HepG2 (cell line): ENCODE results near the gene PAFAH1B2. TPM values are rescaled to one million over a fixed set of nuclear protein-coding genes. Genes with fewer than 3 reads are reported as not detected.

Experiments used
- ATAC-seq: fragments of 200-7000 bp; cut with Tn5 transposase; 3 replicates; pipeline ENCODE4 v1.9.1; 2020; ENCODE audit warnings: mild to moderate bottlenecking, moderate library complexity
- BruUV-seq: library from RNA; stranded (reverse); fragments of 400-500 nt; replicated peaks from 2 replicates; lab custom pipeline; 2021; lab: Mats Ljungman, UMichigan
- CTCF ChIA-PET: fragments of 300-600 bp; formaldehyde crosslinking; extraction: SDS; loops from one replicate; lab custom pipeline; 2021; ENCODE audit warnings: low total read pairs, inconsistent platforms, low intra/inter-chr PET ratio; lab: Yijun Ruan, JAX
- POLR2A ChIA-PET: fragments of 350-600 bp; sonication (Branson Sonifier 250); formaldehyde crosslinking; loops from one replicate; lab custom pipeline; 2020; ENCODE audit warnings: antibody characterized with exemption, inconsistent platforms; lab: Yijun Ruan, JAX
- DNase-seq: peaks from one replicate; pipeline ENCODE4 v3.0.0-alpha.2; 2015; ENCODE audit warnings: low spot score
- FAIRE-seq: peaks from 3 replicates; lab custom pipeline; 2011; peaks lifted over from hg19 to GRCh38; lab: Jason Lieb, UNC
- H2AFZ ChIP-seq: one replicate; pipeline ENCODE4 v1.6.1; 2011; ENCODE audit warnings: low read length, inconsistent platforms
- H3K27ac ChIP-seq: fragments of 300-600 bp; 3 replicates; pipeline ENCODE4 v1.8.0; 2011; ENCODE audit warnings: mixed run types, mild to moderate bottlenecking, mixed read lengths, low read length, inconsistent platforms; ENCODE audit not compliant: insufficient read depth; ENCODE audit errors: extremely low read length
- H3K27me3 ChIP-seq, 2 experiments: fragments of 200-600 bp in 1 of 2; 2 replicates in 1 of 2; 3 replicates in 1 of 2; pipeline versions ENCODE4 v1.6.0 to v1.8.0; 2011; ENCODE audit warnings: low read length in 2 of 2, mild to moderate bottlenecking in 2 of 2, moderate library complexity in 2 of 2, inconsistent platforms in 1 of 2; ENCODE audit not compliant: insufficient read depth in 2 of 2, control insufficient read depth in 1 of 2
- H3K36me3 ChIP-seq, 2 experiments: fragments of 200-600 bp in 1 of 2; replicated peaks in 1 of 2; 2 replicates in 1 of 2; 3 replicates in 1 of 2; pipeline versions ENCODE4 v1.5.1 to v1.8.0; 2011; ENCODE audit warnings: low read length in 2 of 2, inconsistent platforms in 1 of 2; ENCODE audit not compliant: insufficient read depth in 2 of 2, control insufficient read depth in 1 of 2
- H3K4me1 ChIP-seq: 2 replicates; pipeline ENCODE4 v1.5.1; 2012; ENCODE audit warnings: low read length, inconsistent platforms; ENCODE audit not compliant: insufficient read depth
- H3K4me2 ChIP-seq: 2 replicates; pipeline ENCODE4 v1.6.0; 2011; ENCODE audit warnings: low read depth, low read length, inconsistent platforms
- H3K4me3 ChIP-seq, 3 experiments: fragments of 200-600 bp in 1 of 3; sonication (generic), shearing (Covaris generic) in 1 of 3; replicated peaks in 1 of 3; 2 replicates each; pipeline ENCODE4 v1.5.1; 2011 to 2016; ENCODE audit warnings: low read length in 3 of 3, inconsistent platforms in 2 of 3, low read depth in 2 of 3, mild to moderate bottlenecking in 2 of 3, control low read depth in 1 of 3, mixed read lengths in 1 of 3; ENCODE audit not compliant: insufficient read depth in 1 of 3
- H3K79me2 ChIP-seq: one replicate; pipeline ENCODE4 v1.6.1; 2011; ENCODE audit warnings: low read length, inconsistent platforms; ENCODE audit not compliant: insufficient read depth
- H3K9ac ChIP-seq: 2 replicates; pipeline ENCODE4 v1.6.0; 2011; ENCODE audit warnings: mild to moderate bottlenecking, low read depth, low read length, inconsistent platforms; ENCODE audit not compliant: insufficient read depth
- H3K9me3 ChIP-seq: 2 replicates; pipeline ENCODE4 v1.5.1; 2012; ENCODE audit warnings: mild to moderate bottlenecking, low read length
- H4K20me1 ChIP-seq: 2 replicates; pipeline ENCODE4 v1.6.0; 2011; ENCODE audit warnings: inconsistent platforms, mild to moderate bottlenecking, low read length, moderate library complexity; ENCODE audit not compliant: insufficient read depth
- TOPORS ChIP-seq: sonication (generic); formaldehyde crosslinking; IDR thresholded peaks from 2 replicates; pipeline ENCODE4 v1.8.0; 2023; ENCODE audit warnings: mild to moderate bottlenecking, missing genetic modification reagents
- ZNF121 ChIP-seq: sonication (generic); formaldehyde crosslinking; IDR thresholded peaks from 2 replicates; pipeline ENCODE4 v1.5.0; 2020; ENCODE audit warnings: mild to moderate bottlenecking, missing genetic modification reagents
- ZNF552 ChIP-seq: sonication (generic); formaldehyde crosslinking; IDR thresholded peaks from 2 replicates; pipeline ENCODE4 v1.9.0; 2022; ENCODE audit warnings: missing genetic modification reagents, mild to moderate bottlenecking, borderline replicate concordance
- ZNF770 ChIP-seq: sonication (generic); formaldehyde crosslinking; IDR thresholded peaks from 2 replicates; pipeline ENCODE4 v1.5.0; 2020; ENCODE audit warnings: mild to moderate bottlenecking, missing genetic modification reagents
- WGBS: methylation state at CpG from one replicate; pipeline ENCODE4 v1.1.6; 2017; ENCODE audit warnings: low lambda C conversion rate; 5-methylcytosine and 5-hydroxymethylcytosine counted together
- in situ Hi-C: cut with HindIII; loops from 2 replicates; pipeline ENCODE4 v1.10.0; 2017; ENCODE audit warnings: low pct_unique_long_range_greater_than_20kb; ENCODE audit not compliant: extremely low pct_ligation_motif_present
- intact Hi-C: fragments of 100-400 bp; cut with micrococcal nuclease; formaldehyde crosslinking; loops from one replicate; pipeline ENCODE4 v1.10.0; 2022; ENCODE audit not compliant: unreplicated experiment
- polyA plus RNA-seq, 8 experiments: library from polyadenylated mRNA; depleted of rRNA in 3 of 8; stranded (reverse) in 7 of 8; unstranded in 1 of 8; fragments of >200 nt; fragmentation: Illumina TruSeq in 4 of 8; extraction: Trizol in 4 of 8; gene quantifications; 2 replicates each; pipeline versions ENCODE4 v1.2.1 to v1.2.3, GENCODE V29; 2011 to 2016; ENCODE audit warnings: low read depth in 4 of 8, missing spikeins in 1 of 8, mixed read lengths in 1 of 8; ENCODE audit not compliant: insufficient read depth in 1 of 8
- total RNA-seq, 5 experiments: library from RNA; depleted of rRNA; stranded (reverse); fragments of >200 nt; fragmentation: Illumina TruSeq; extraction: Trizol; gene quantifications; 2 replicates each; pipeline ENCODE4 v1.2.3, GENCODE V29; 2016; ENCODE audit warnings: low read depth in 1 of 5

The PAFAH1B2 gene
- total and polyA plus RNA-seq, 2 of the 13 experiments (the other 11 are each of a cell fraction or from before 2014, with no cell fraction given): 28.8 to 104 TPM

- no peak overlapping the region for H3K4me2 ChIP-seq
- no peak for TF ChIP-seq ZNF552 (CRISPR knock-in tag)
- TF ChIP-seq, all 625 proteins: peak for 0
- Histone ChIP-seq H3K79me2 (peaks cover 91% of the 10 kb centered on the region), H3K4me3 (no peak overlapping the region), H3K9ac (no peak overlapping the region), H3K27me3 (no peaks in the 10 kb centered on the region), H3K9me3 (no peaks in the 10 kb centered on the region), H4K20me1 (peaks cover 73% of the 10 kb centered on the region), H3K27ac (no peak overlapping the region), H2AFZ (no peak overlapping the region), H3K36me3 (peaks cover 9 to 38% of the 10 kb centered on the region in 2 experiments), H3K4me1 (peaks cover 7% of the 10 kb centered on the region)
- FAIRE-seq (no peak), ATAC-seq (no peak), DNase-seq (no peak)
- in situ Hi-C loops (no loop called here), intact Hi-C loops (no loop called here)
- WGBS: 93% methylated on average over 2 of the region's 2 CpGs
- CTCF ChIA-PET: no interaction called here
- POLR2A ChIA-PET: no interaction called here
- no TSS peak for BruUV-seq
Measured at GRCh38 chr11:117152066-117152465, 8.0 kb downstream of the PAFAH1B2 start.

- Histone ChIP-seq H3K9me3 (no peaks in the 10 kb centered on the region), H2AFZ (no peak overlapping the region), H3K27ac (no peak overlapping the region), H3K9ac (no peak overlapping the region), H3K4me3 (no peak overlapping the region), H3K27me3 (no peaks in the 10 kb centered on the region), H4K20me1 (peaks cover 65% of the 10 kb centered on the region), H3K4me2 (no peak overlapping the region), H3K79me2 (peaks cover 85% of the 10 kb centered on the region), H3K36me3 (peaks cover 9 to 33% of the 10 kb centered on the region in 2 experiments), H3K4me1 (no peaks in the 10 kb centered on the region)
- intact Hi-C loops (no loop called here), in situ Hi-C loops (no loop called here)
- ATAC-seq: no peak
- no TSS peak for BruUV-seq
- TF ChIP-seq ZNF121 (CRISPR knock-in tag) (peak; percentile 57), TOPORS (CRISPR knock-in tag) (no peak), ZNF770 (0 out of 2 replicates have a peak, but pooled peaks have one; percentile 35)
- CTCF ChIA-PET: no interaction called here
- no peak for FAIRE-seq
- POLR2A ChIA-PET: no interaction called here
- WGBS: 98% methylated on average over 5 of the region's 5 CpGs
- no peak for DNase-seq
Measured at GRCh38 chr11:117154468-117154867, 10.4 kb downstream of the PAFAH1B2 start.
